Measurements from ENCODE around the gene HSPA14. TPM values are rescaled to one million over a fixed set of nuclear protein-coding genes. Genes with fewer than 3 reads are reported as not detected.

The HSPA14 gene
- polyA plus RNA-seq, 1 experiment: 14.9 TPM

- no peak for DNase-seq (ENCODE audit: low read depth, low spot score)
- no peak overlapping the region for H3K4me3 ChIP-seq (ENCODE audit: low read depth, low read length)
- no peak overlapping the region for H3K27ac ChIP-seq (ENCODE audit: low read depth, low read length)
- ChIA-PET POLR2A (interaction anchor here (0.8 kb wide), 1 partner anchor 235 kb away, joined by 3 read pairs; no protein-coding TSS in a partner anchor), CTCF (interaction anchor here (0.5 to 3.8 kb wide), 21 partner anchors 13 to 384 kb away, joined by 3 to 43 read pairs (median 4); partner anchors contain the start of genes CDNF, HSPA14 and MSANTD7)
- TF ChIP-seq, protein P1, sequence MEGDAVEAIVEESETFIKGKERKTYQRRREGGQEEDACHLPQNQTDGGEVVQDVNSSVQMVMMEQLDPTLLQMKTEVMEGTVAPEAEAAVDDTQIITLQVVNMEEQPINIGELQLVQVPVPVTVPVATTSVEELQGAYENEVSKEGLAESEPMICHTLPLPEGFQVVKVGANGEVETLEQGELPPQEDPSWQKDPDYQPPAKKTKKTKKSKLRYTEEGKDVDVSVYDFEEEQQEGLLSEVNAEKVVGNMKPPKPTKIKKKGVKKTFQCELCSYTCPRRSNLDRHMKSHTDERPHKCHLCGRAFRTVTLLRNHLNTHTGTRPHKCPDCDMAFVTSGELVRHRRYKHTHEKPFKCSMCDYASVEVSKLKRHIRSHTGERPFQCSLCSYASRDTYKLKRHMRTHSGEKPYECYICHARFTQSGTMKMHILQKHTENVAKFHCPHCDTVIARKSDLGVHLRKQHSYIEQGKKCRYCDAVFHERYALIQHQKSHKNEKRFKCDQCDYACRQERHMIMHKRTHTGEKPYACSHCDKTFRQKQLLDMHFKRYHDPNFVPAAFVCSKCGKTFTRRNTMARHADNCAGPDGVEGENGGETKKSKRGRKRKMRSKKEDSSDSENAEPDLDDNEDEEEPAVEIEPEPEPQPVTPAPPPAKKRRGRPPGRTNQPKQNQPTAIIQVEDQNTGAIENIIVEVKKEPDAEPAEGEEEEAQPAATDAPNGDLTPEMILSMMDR (IDR thresholded peaks at IDR 0.05; ENCODE audit: low read depth, low read length): no peak
- H3K9me3 ChIP-seq (ENCODE audit: control insufficient read depth, insufficient read depth, low read length): no peaks in the 10 kb centered on the region
- H3K27me3 ChIP-seq (ENCODE audit: control insufficient read depth, insufficient read depth, low read length): no peaks in the 10 kb centered on the region
These were observed 14.1 kb upstream of the HSPA14 start for GRCh38 chr10:14823966-14824365.

DNA sequence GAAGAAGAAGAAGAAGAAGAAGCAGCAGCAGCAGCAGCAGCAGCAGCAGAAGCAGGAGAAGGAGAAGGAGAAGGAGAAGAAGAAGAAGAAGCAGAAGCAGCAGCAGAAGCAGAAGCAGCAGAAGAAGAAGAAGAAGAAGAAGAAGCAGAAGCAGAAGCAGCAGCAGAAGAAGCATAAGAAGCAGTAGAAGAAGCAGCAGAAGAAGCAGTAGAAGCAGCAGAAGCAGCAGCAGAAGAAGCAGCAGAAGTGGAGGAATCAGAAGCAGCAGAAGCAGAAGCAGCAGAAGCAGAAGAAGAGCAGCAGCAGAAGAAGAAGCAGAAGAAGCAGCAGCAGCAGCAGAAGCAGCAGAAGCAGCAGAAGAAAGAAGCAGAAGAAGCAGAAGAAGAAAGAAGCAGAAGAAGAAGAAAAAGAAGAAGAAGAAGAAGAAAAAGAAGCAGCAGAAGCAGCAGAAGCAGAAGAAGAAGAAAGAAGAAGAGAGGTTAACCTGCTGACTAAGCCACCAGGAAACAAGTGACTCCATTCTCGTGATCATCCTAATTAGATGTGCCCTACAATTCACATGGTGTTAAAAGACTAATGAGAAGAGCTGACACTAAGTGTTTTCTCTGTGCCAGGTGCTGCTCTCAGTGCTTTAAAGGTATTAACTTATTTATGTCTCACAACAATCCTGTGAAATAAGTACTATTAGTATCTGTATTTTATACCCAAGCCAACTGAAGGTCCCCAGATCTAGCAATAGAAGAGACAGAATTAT lies 11.9 kb upstream of the HSPA14 start:
- no peaks in the 10 kb centered on the region for H3K9me3 ChIP-seq (ENCODE audit: control insufficient read depth, insufficient read depth, low read length)
- POLR2A ChIA-PET: interaction anchor here (0.6 kb wide), 1 partner anchor 391 kb away, joined by 7 read pairs; no protein-coding TSS in a partner anchor
- no peak for DNase-seq (ENCODE audit: low read depth, low spot score)
- no peak overlapping the region for H3K27ac ChIP-seq (ENCODE audit: low read depth, low read length)
- CTCF ChIA-PET: interaction anchor here (0.6 to 1.7 kb wide), 2 partner anchors 150 to 327 kb away, joined by 5 read pairs; no protein-coding TSS in a partner anchor
- H3K27me3 ChIP-seq (ENCODE audit: control insufficient read depth, insufficient read depth, low read length): no peaks in the 10 kb centered on the region
- TF ChIP-seq, protein P1 (IDR thresholded peaks at IDR 0.05; ENCODE audit: low read depth, low read length): no peak
- H3K4me3 ChIP-seq (ENCODE audit: low read depth, low read length): no peak overlapping the region

- no peaks in the 10 kb centered on the region for H3K27me3 ChIP-seq (ENCODE audit: control insufficient read depth, insufficient read depth, low read length)
- no peak overlapping the region for H3K27ac ChIP-seq (ENCODE audit: low read depth, low read length)
- TF ChIP-seq, protein P1 (IDR thresholded peaks at IDR 0.05; ENCODE audit: low read depth, low read length): no peak
- ChIA-PET CTCF (no interaction called here), POLR2A (no interaction called here)
- no peak overlapping the region for H3K4me3 ChIP-seq (ENCODE audit: low read depth, low read length)
- H3K9me3 ChIP-seq (ENCODE audit: control insufficient read depth, insufficient read depth, low read length): no peaks in the 10 kb centered on the region; the same call in 1 of the 2 replicates
- no peak for DNase-seq (ENCODE audit: low read depth, low spot score)
These were observed 5.0 kb upstream of the HSPA14 start for GRCh38 chr10:14833106-14833505.

GRCh38 chr10:14836208-14836607 lies 1.9 kb upstream of the HSPA14 start:
- no peak for DNase-seq (ENCODE audit: low read depth, low spot score)
- Histone ChIP-seq H3K4me3 (ENCODE audit: low read depth, low read length) (no peak overlapping the region), H3K27me3 (ENCODE audit: control insufficient read depth, insufficient read depth, low read length) (no peaks in the 10 kb centered on the region), H3K27ac (ENCODE audit: low read depth, low read length) (no peak overlapping the region), H3K9me3 (ENCODE audit: control insufficient read depth, insufficient read depth, low read length) (peaks cover 7% of the 10 kb centered on the region; the same call in 1 of the 2 replicates)
- POLR2A ChIA-PET: no interaction called here
- TF ChIP-seq, protein P1 (IDR thresholded peaks at IDR 0.05; ENCODE audit: low read depth, low read length): no peak
- CTCF ChIA-PET: interaction anchor here (0.5 to 3.8 kb wide), 5 partner anchors 13 to 631 kb away, joined by 3 to 22 read pairs (median 4); no protein-coding TSS in a partner anchor

Measured in AG04450 (cell line).